Naive thymus-derived CD8-positive, alpha-beta T cell (primary cell): Measurements from ENCODE around the gene MVK. TPM values are rescaled to one million over a fixed set of nuclear protein-coding genes. Genes with fewer than 3 reads are reported as not detected.

Experiments used
- ATAC-seq, 2 donors: fragments of 150-1000 bp; cut with Tn5 transposase in 1 of 2; sonication (Bioruptor Pico), chemical (Tn5 transposase) in 1 of 2; 1 replicate in 1 of 2; 2 replicates in 1 of 2; pipeline ENCODE4 v1.10.0; 2021; ENCODE audit warnings: mild to moderate bottlenecking in 2 of 2, moderate library complexity in 2 of 2
- POLR2A ChIA-PET: fragments of 350-600 bp; sonication (Branson Sonifier 250); formaldehyde crosslinking; loops from one replicate; lab custom pipeline; 2021; ENCODE audit warnings: antibody characterized with exemption; lab: Charles Lee
- DNase-seq, 10 donors: peaks; one replicate each; pipeline versions ENCODE4 v3.0.0 to v3.0.0-alpha.2; 2020 to 2022
- H3K27ac Mint-ChIP-seq, 10 donors: one replicate each; pipeline ENCODE4 v1.8.0; 2020 to 2022; ENCODE audit warnings: mild to moderate bottlenecking in 10 of 10, mixed read lengths in 10 of 10, moderate library complexity in 4 of 10, inconsistent platforms in 1 of 10
- H3K27me3 Mint-ChIP-seq, 5 donors: one replicate each; pipeline ENCODE4 v1.8.0; 2021 to 2022; ENCODE audit warnings: mixed read lengths in 5 of 5
- H3K36me3 Mint-ChIP-seq, 3 donors: one replicate each; pipeline ENCODE4 v1.8.0; 2020 to 2022; ENCODE audit warnings: mixed read lengths in 3 of 3, mild to moderate bottlenecking in 2 of 3, inconsistent platforms in 1 of 3
- H3K4me1 Mint-ChIP-seq, 4 donors: one replicate each; pipeline ENCODE4 v1.8.0; 2021 to 2022; ENCODE audit warnings: mixed read lengths in 4 of 4
- H3K4me3 Mint-ChIP-seq, 10 donors: one replicate each; pipeline ENCODE4 v1.8.0; 2020 to 2022; ENCODE audit warnings: mild to moderate bottlenecking in 10 of 10, mixed read lengths in 10 of 10, moderate library complexity in 6 of 10, inconsistent platforms in 1 of 10
- H3K9me3 Mint-ChIP-seq, 9 donors: one replicate each; pipeline ENCODE4 v1.8.0; 2020 to 2022; ENCODE audit warnings: mixed read lengths in 9 of 9, mild to moderate bottlenecking in 3 of 9, inconsistent platforms in 1 of 9, moderate library complexity in 1 of 9
- polyA plus RNA-seq, 3 donors: library from polyadenylated mRNA; unstranded; fragments of 300-500 nt; fragmentation: Illumina TruSeq; gene quantifications; one replicate each; pipeline ENCODE4 v1.2.3, GENCODE V29; 2021
- total RNA-seq, 8 experiments: library from RNA in 2 of 8; stranded (reverse) in 2 of 8; gene quantifications; one replicate each; pipeline ENCODE4 v1.2.3 and lab custom pipeline; 2021 to 2026

Gene MVK
- total RNA-seq (10 to 100 TPM in 1 of 2 experiments, 1 to 10 TPM in 1; 9.2 to 11.5 TPM), polyA plus RNA-seq (1 to 10 TPM; 2.6 to 3.6 (median 2.7) TPM), total RNA-seq (lab: John Stamatoyannopoulos, UW) (19.5 to 26.2 (median 20.3) reads per million in 6 experiments)

DNA sequence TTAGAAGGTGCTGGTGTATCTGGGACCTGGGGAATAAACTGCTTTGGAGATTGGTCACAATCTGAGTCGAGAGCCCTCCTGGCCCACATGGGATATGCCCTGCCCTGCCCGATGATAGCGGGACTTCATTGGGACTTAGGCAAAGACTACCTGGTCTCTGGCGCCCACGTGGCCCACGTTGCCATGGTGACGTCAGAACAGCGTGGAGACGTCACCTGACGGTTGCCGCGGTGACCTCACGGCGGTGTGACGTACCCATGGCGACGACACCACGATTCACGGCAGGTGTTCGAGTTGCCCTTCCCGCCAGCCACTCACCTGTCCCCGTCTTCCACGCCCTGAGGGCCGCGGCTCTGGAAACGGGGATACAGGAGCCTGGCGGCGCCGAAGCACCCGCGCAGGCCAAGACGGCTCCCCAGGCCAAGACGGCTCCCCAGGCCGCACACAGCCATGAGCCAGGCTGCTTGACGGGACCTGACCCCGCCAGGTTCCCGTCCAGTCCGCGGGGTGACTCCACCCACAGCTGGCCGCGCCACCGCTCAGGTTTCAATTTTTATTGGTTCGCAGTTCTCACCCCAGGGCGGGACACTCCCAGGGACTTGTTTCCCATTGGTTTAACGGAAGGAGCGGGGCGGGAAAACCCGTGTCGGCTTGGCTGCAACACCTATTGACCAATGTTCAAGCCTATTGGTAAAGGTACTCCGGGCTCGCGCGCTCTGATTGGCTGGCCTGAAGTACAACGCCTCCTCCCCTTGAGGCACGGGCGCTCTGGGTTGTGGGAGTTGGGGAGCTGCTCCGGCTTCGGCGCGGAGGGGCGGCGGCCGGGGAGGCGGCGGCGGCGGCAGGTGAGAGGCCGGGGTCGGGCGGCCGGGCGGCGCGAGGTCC, at the start of gene MVK, which contains the start of gene MMAB:
TSS of gene MVK (plus strand) at position 766 of the 885 bp plus-strand sequence. CDS start 1,029 bp downstream, outside the sequence.
TSS of gene MMAB (minus strand) at position 476 of the 885 bp plus-strand sequence. CDS start at position 452, 24 bp downstream.
- Mint-ChIP-seq H3K4me3 (peak within 1 kb of the TSS; percentile 86 to 99 (median 94)), H3K9me3 (no peaks in the 10 kb centered on the region), H3K27me3 (no peaks in the 10 kb centered on the region), H3K4me1 (peaks cover 16 to 34% (median 28%) of the 10 kb centered on the region in 4 donors), H3K36me3 (peaks cover 0 to 50% (median 5%) of the 10 kb centered on the region in 3 donors), H3K27ac (peak within 1 kb of the TSS; percentile 86 to 99 (median 98))
- DNase-seq (peak; percentile 89 to 100 (median 99)), ATAC-seq (peak; percentile 93 to 94)
- POLR2A ChIA-PET, result interaction anchor here (0.8 to 2.1 kb wide), 7 partner anchors 8 to 521 kb away, joined by 3 to 12 read pairs (median 3); partner anchors contain the start of genes FAM222A, KCTD10, UBE3B and USP30

GRCh38 chr12:109524466-109525278, 48.9 kb upstream of the MVK start:
- peak in 1 of 10 donors; percentile 46 for DNase-seq
- Mint-ChIP-seq H3K4me1 (no peaks in the 10 kb centered on the region), H3K4me3 (no peak overlapping the region), H3K9me3 (no peaks in the 10 kb centered on the region), H3K36me3 (peaks cover 0 to 78% (median 14%) of the 10 kb centered on the region in 3 donors), H3K27ac (peak overlapping the region in 1 of 10 donors; percentile 5), H3K27me3 (no peaks in the 10 kb centered on the region)
- POLR2A ChIA-PET, result no interaction called here
- no peak for ATAC-seq

DNA sequence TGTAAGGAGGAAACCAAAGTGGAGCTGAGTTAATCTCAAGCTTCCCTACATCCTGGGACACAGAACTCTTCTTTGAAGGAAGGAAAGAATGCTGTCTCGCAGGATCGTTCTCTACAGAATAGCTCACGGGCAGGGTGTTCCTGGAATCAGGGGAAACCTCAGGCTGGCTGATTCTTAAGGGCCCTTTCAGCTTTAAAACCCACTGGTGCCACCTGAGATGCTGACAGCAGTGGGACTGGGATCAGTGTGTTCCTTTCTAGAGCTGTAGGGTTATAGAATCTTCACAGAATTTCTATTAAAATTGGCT, 48.4 kb upstream of the MVK start:
- Mint-ChIP-seq H3K36me3 (peaks cover 0 to 83% (median 16%) of the 10 kb centered on the region in 3 donors), H3K27ac (peak overlapping the region in 1 of 10 donors; percentile 5), H3K9me3 (no peaks in the 10 kb centered on the region), H3K4me1 (no peaks in the 10 kb centered on the region), H3K4me3 (no peak overlapping the region), H3K27me3 (no peaks in the 10 kb centered on the region)
- POLR2A ChIA-PET, result no interaction called here
- ATAC-seq, result no peak
- DNase-seq, result peak in 1 of 10 donors; percentile 24

GRCh38 chr12:109527489-109528123, 46.0 kb upstream of the MVK start:
- DNase-seq (peak in 1 of 10 donors; percentile 52), ATAC-seq (no peak)
- H3K4me3 Mint-ChIP-seq, result no peak overlapping the region
- POLR2A ChIA-PET, result no interaction called here
- peak overlapping the region in 1 of 10 donors; percentile 53 for H3K27ac Mint-ChIP-seq
- H3K4me1 Mint-ChIP-seq, result no peaks in the 10 kb centered on the region
- no peaks in the 10 kb centered on the region for H3K27me3 Mint-ChIP-seq
- peaks cover 0 to 77% (median 10%) of the 10 kb centered on the region in 3 donors for H3K36me3 Mint-ChIP-seq
- H3K9me3 Mint-ChIP-seq, result no peaks in the 10 kb centered on the region

DNA sequence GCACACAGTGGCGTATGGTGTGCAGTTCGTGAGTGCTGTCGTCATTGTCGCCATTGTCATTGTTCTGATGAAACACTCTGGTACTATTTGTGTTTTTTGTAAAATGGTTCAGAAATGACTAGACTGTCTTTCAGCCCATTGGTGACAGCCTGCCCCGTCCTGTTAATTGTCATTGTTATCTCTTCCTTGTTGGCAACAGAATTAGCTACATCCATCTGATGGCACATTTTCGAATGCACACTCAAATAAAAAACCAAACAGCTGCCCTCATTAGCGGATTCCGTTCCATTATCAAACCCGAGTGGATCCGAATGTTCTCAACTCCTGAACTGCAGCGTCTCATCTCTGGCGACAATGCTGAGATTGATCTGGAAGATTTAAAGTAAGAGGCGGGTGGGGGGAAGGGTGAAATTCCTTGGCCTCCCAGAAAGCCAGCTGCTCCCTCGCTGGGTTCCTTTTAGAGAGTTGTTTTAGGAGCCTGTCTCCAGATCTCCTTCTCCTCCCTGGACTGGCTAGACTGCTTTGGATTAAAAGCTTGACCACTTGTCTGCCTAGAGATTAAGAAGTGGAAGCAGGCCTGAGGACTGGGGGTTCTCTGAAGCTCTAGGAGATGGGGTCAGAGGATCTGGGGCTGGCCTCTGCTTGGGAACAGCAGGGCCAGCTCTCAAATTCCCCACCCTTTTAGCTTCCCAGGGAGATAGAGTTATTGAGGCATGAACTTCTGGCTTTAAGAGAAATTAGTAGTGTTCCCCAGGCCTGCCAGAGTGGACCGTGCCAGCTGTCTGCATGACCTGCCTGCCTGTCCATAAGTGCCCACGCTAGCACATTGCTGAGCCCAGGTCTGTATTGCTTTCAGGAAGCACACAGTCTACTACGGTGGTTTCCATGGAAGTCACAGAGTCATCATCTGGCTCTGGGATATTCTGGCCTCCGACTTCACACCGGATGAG, 43.6 kb upstream of the MVK start:
- POLR2A ChIA-PET, result no interaction called here
- H3K27me3 Mint-ChIP-seq, result no peaks in the 10 kb centered on the region

DNA sequence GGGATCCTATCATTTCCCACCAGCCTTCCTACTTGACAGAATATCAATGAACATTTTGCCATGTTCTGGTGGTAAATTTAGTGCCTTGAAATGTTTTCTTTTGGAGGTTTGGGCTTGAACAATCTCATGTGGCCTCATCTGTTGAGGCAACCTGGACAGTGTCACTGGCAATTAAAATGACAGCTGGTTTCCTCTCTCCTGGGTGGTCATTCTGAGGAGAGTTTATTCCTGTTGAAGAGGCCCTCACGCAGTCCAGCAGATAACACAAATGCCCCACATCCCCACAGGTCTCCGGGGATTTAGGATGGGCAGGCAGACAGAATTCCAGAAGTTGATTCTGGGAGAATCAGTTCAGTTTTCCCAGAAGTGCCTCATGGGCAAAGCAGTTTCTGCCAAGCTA, 42.2 kb upstream of the MVK start:
- DNase-seq (peak in 1 of 10 donors; percentile 18), ATAC-seq (no peak)
- H3K4me1 Mint-ChIP-seq, result peaks cover 0 to 2% (median 0%) of the 10 kb centered on the region in 4 donors
- H3K9me3 Mint-ChIP-seq, result no peaks in the 10 kb centered on the region
- H3K27me3 Mint-ChIP-seq, result no peaks in the 10 kb centered on the region
- no peak overlapping the region for H3K4me3 Mint-ChIP-seq
- peak overlapping the region in 1 of 10 donors; percentile 39 for H3K27ac Mint-ChIP-seq
- H3K36me3 Mint-ChIP-seq, result peaks cover 0 to 68% (median 5%) of the 10 kb centered on the region in 3 donors
- POLR2A ChIA-PET, result no interaction called here

More for the DNA sequence above, 43.6 kb upstream of the MVK start:
- Mint-ChIP-seq H3K9me3 (no peaks in the 10 kb centered on the region), H3K27ac (peak overlapping the region in 3 of 10 donors; percentile 15 to 37 (median 20)), H3K36me3 (peaks cover 0 to 70% (median 5%) of the 10 kb centered on the region in 3 donors), H3K4me1 (peaks cover 0 to 2% (median 0%) of the 10 kb centered on the region in 4 donors), H3K4me3 (no peak overlapping the region)
- ATAC-seq, result no peak
- peak in 1 of 10 donors; percentile 26 for DNase-seq

GRCh38 chr12:109532721-109533486, 40.7 kb upstream of the MVK start:
- Mint-ChIP-seq H3K27me3 (no peaks in the 10 kb centered on the region), H3K36me3 (peaks cover 0 to 60% (median 5%) of the 10 kb centered on the region in 3 donors), H3K27ac (no peak overlapping the region), H3K4me1 (peaks cover 0 to 2% (median 0%) of the 10 kb centered on the region in 4 donors), H3K4me3 (no peak overlapping the region), H3K9me3 (no peaks in the 10 kb centered on the region)
- peak in 1 of 10 donors; percentile 57 for DNase-seq
- POLR2A ChIA-PET, result interaction anchor here (0.6 kb wide), 1 partner anchor 258 kb away, joined by 5 read pairs; no protein-coding TSS in a partner anchor
- ATAC-seq, result no peak

GRCh38 chr12:109533487-109533740, 40.2 kb upstream of the MVK start:
- H3K36me3 Mint-ChIP-seq, result peaks cover 0 to 56% (median 5%) of the 10 kb centered on the region in 3 donors
- no peaks in the 10 kb centered on the region for H3K27me3 Mint-ChIP-seq
- POLR2A ChIA-PET, result no interaction called here
- DNase-seq (no peak), ATAC-seq (no peak)
- H3K27ac Mint-ChIP-seq, result no peak overlapping the region
- H3K4me1 Mint-ChIP-seq, result peaks cover 0 to 2% (median 0%) of the 10 kb centered on the region in 4 donors
- H3K4me3 Mint-ChIP-seq, result no peak overlapping the region
- no peaks in the 10 kb centered on the region for H3K9me3 Mint-ChIP-seq

DNA sequence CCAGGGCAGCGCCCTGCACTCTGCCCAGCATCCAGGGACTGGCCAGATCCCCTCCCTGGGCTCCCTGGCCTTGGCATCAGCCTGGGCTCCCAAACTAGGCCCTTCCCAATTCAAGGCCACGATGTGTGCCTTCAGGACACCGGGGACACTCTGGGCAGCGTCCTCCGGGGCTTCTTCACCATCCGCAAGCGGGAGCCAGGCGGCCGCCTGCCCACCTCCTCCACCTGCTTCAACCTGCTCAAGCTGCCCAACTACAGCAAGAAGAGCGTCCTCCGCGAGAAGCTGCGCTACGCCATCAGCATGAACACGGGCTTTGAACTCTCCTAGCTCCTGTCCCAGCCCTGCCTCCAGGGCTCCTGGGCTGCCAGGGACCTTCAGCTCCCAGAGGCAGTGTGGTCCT, 39.1 kb upstream of the MVK start:
- Mint-ChIP-seq H3K4me1 (peaks cover 0 to 2% (median 0%) of the 10 kb centered on the region in 4 donors), H3K36me3 (peaks cover 0 to 50% (median 5%) of the 10 kb centered on the region in 3 donors), H3K9me3 (no peaks in the 10 kb centered on the region), H3K4me3 (no peak overlapping the region), H3K27me3 (no peaks in the 10 kb centered on the region), H3K27ac (no peak overlapping the region)
- DNase-seq (peak in 1 of 10 donors; percentile 42), ATAC-seq (no peak)
- POLR2A ChIA-PET, result no interaction called here

- POLR2A ChIA-PET, result no interaction called here
- Mint-ChIP-seq H3K27ac (peak overlapping the region in 1 of 10 donors; percentile 16), H3K27me3 (no peaks in the 10 kb centered on the region), H3K4me3 (no peak overlapping the region), H3K36me3 (peaks cover 0 to 41% (median 3%) of the 10 kb centered on the region in 3 donors), H3K9me3 (no peaks in the 10 kb centered on the region), H3K4me1 (peaks cover 0 to 2% (median 0%) of the 10 kb centered on the region in 4 donors)
- ATAC-seq (no peak), DNase-seq (peak in 1 of 10 donors; percentile 55)
Observed at GRCh38 chr12:109535231-109535862, 38.2 kb upstream of the MVK start.
